ENCODE results near the gene UBR4. TPM values are rescaled to one million over a fixed set of nuclear protein-coding genes. Genes with fewer than 3 reads are reported as not detected.
A peak's percentile ranks its signal among the peaks of the same experiment; 100 is the strongest.

UBR4 gene
- total RNA-seq, 3 donors from 2014 or later, result 114 to 145 (median 140) TPM

DNA sequence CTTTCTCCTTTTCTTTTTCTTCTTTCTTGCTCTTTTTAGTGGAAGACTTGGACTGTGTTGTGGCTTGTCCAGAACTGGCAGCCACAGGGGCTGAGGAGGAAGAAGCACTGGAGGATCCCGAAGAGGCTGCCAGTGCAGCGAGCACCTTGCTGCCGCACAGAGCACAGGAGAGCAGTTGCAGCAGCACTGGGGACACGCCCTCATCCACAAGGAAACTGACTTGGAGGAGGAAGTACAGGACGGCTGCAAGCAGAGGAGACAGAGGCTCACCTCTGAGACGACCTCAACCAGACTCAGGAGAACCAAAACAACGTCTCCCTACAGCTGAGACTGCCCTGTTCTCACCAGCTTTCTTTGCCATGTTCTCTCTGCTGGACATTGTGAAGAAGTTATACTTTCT is 88.9 kb downstream of the UBR4 start:
- no peak overlapping the region for H3K27ac ChIP-seq
- TF ChIP-seq POLR2AphosphoS5 (IDR thresholded peaks at IDR 0.05) (no peak), POLR2A (IDR thresholded peaks at IDR 0.05) (no peak)
- TF ChIP-seq, protein P1, sequence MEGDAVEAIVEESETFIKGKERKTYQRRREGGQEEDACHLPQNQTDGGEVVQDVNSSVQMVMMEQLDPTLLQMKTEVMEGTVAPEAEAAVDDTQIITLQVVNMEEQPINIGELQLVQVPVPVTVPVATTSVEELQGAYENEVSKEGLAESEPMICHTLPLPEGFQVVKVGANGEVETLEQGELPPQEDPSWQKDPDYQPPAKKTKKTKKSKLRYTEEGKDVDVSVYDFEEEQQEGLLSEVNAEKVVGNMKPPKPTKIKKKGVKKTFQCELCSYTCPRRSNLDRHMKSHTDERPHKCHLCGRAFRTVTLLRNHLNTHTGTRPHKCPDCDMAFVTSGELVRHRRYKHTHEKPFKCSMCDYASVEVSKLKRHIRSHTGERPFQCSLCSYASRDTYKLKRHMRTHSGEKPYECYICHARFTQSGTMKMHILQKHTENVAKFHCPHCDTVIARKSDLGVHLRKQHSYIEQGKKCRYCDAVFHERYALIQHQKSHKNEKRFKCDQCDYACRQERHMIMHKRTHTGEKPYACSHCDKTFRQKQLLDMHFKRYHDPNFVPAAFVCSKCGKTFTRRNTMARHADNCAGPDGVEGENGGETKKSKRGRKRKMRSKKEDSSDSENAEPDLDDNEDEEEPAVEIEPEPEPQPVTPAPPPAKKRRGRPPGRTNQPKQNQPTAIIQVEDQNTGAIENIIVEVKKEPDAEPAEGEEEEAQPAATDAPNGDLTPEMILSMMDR (IDR thresholded peaks at IDR 0.05), result no peak
- H3K36me3 ChIP-seq, result peaks cover 31% of the 10 kb centered on the region

DNA sequence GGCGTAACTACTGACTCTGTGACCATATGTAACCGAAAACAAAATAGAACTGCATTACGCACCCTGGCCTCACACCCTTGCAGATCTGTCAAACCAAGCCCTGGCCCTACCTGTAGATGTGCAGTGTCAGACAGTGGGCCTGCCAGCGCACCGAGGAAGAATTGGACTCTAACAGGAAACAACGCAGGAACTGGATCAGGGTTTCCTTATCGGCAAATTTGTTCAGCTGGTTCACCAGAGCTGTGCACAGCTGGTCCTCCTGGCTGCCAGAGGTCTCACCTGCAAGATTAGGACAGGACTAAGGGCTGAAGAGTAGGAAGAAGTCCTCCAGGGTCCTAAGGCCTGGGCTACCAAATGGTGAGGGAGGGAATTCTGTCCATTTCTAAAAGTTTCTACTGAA is 90.0 kb downstream of the UBR4 start:
- Histone ChIP-seq H3K27ac (no peak overlapping the region), H3K4me1 (no peaks in the 10 kb centered on the region), H3K4me3 (no peak overlapping the region), H3K36me3 (peaks cover 34% of the 10 kb centered on the region), H3K9me3 (no peaks in the 10 kb centered on the region), H3K27me3 (no peaks in the 10 kb centered on the region)
- TF ChIP-seq POLR2AphosphoS5 (IDR thresholded peaks at IDR 0.05) (no peak), POLR2A (IDR thresholded peaks at IDR 0.05) (no peak)
- TF ChIP-seq, protein P1 (IDR thresholded peaks at IDR 0.05), result no peak
- DNase-seq (ENCODE audit: low spot score in 2 of 2), result no peak
- intact Hi-C loops (cut with DNase I; ENCODE audit: low total_unique reads), result no loop called here

More for the DNA sequence above, 88.9 kb downstream of the UBR4 start:
- H3K9me3 ChIP-seq, result no peaks in the 10 kb centered on the region
- intact Hi-C loops (cut with DNase I; ENCODE audit: low total_unique reads), result no loop called here
- H3K27me3 ChIP-seq, result no peaks in the 10 kb centered on the region
- DNase-seq (ENCODE audit: low spot score in 2 of 2), result no peak
- H3K4me3 ChIP-seq, result no peak overlapping the region
- H3K4me1 ChIP-seq, result no peaks in the 10 kb centered on the region

DNA sequence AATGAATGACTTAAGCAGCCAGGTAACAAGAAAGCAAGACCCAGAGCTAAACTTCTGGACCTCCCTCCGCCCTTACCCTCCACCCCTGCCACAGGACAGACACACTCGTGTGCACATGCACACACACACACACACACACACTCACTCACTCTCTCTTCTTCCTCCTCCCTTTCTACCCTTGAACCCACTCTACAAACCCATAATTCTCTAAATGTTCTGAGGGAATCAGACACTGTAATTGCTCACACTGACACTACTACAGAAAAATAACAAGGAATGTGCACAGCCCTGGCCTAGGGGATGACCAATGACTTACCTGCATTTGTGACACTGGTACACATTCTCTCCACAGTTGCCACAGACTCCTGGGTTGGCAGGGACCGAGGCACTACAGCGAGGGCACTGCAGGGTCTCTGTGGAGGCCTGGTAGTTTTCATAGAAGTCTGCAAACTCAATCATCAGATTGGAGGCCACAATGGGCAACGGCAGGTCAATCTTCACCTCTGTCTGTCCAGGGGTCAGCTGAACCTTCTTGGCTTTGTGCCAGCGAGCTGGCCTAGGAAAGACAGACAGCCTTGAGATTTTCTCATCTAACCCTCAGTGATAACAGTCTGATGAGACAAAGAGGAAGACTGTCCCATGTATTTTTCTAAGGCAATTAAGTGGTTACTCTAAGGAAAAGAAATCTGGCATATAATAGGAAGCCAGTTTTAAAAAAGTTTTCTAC is 94.8 kb downstream of the UBR4 start:
- TF ChIP-seq POLR2A (IDR thresholded peaks at IDR 0.05) (no peak), POLR2AphosphoS5 (IDR thresholded peaks at IDR 0.05) (no peak)
- TF ChIP-seq, protein P1 (IDR thresholded peaks at IDR 0.05), result no peak
- Histone ChIP-seq H3K9me3 (no peaks in the 10 kb centered on the region), H3K4me3 (no peak overlapping the region), H3K36me3 (peaks cover 55% of the 10 kb centered on the region), H3K27ac (no peak overlapping the region), H3K4me1 (no peaks in the 10 kb centered on the region), H3K27me3 (no peaks in the 10 kb centered on the region)
- intact Hi-C loops (cut with DNase I; ENCODE audit: low total_unique reads), result no loop called here
- DNase-seq (ENCODE audit: low spot score in 2 of 2), result no peak

DNA sequence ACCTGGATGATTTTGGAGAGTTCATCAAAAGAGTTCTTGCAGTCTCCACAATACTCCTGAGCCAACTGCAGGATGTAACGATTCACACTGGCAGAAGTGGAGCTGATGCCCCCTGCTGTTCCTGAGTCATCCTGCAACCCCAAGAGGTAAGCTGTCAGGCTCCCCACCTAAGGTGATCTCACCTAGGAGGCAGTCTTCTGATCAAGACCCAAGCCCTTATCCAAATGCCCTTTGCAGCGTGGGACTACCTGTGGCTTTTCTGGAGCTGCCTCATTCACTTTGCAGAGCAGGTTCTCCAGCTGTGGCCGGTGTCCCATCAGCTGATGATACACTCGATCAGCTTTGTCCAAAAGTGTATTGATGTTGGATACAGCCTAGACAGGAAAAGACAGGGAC is 96.4 kb downstream of the UBR4 start:
- Histone ChIP-seq H3K4me1 (no peaks in the 10 kb centered on the region), H3K9me3 (no peaks in the 10 kb centered on the region), H3K27me3 (no peaks in the 10 kb centered on the region), H3K36me3 (peaks cover 51% of the 10 kb centered on the region), H3K4me3 (no peak overlapping the region), H3K27ac (no peak overlapping the region)
- TF ChIP-seq, protein P1 (IDR thresholded peaks at IDR 0.05), result peak; percentile 12 to 23 (median 16)
- TF ChIP-seq POLR2A (IDR thresholded peaks at IDR 0.05) (no peak), POLR2AphosphoS5 (IDR thresholded peaks at IDR 0.05) (no peak)
- no peak for DNase-seq (ENCODE audit: low spot score in 2 of 2)
- intact Hi-C loops (cut with DNase I; ENCODE audit: low total_unique reads), result no loop called here

- H3K36me3 ChIP-seq, result peaks cover 51% of the 10 kb centered on the region
- H3K9me3 ChIP-seq, result no peaks in the 10 kb centered on the region
Measured at GRCh38 chr1:19112891-19113696, 97.0 kb downstream of the UBR4 start.

More at GRCh38 chr1:19112891-19113696, 97.0 kb downstream of the UBR4 start:
- H3K27ac ChIP-seq, result no peak overlapping the region
- no peak for TF ChIP-seq POLR2AphosphoS5 (IDR thresholded peaks at IDR 0.05)
- no peak for TF ChIP-seq POLR2A (IDR thresholded peaks at IDR 0.05)
- TF ChIP-seq, protein P1 (IDR thresholded peaks at IDR 0.05), result no peak
- H3K4me1 ChIP-seq, result no peaks in the 10 kb centered on the region
- H3K4me3 ChIP-seq, result no peak overlapping the region
- intact Hi-C loops (cut with DNase I; ENCODE audit: low total_unique reads), result no loop called here
- DNase-seq (ENCODE audit: low spot score in 2 of 2), result no peak
- H3K27me3 ChIP-seq, result no peaks in the 10 kb centered on the region
